HG03159 (cell line): ENCODE results near the gene RTTN.

Experiments
- ATAC-seq: cut with Tn5 transposase; IDR thresholded peaks from one replicate; pipeline ENCODE4 v1.9.1; 2021; ENCODE audit warnings: mild to moderate bottlenecking, moderate library complexity; ENCODE audit not compliant: unreplicated experiment

RTTN gene

GRCh38 chr18:70216788-70217187 lies 11.3 kb upstream of the RTTN start:
- ATAC-seq: no peak

GRCh38 chr18:70207181-70207580 lies 1.7 kb upstream of the RTTN start:
- ATAC-seq: no peak

DNA sequence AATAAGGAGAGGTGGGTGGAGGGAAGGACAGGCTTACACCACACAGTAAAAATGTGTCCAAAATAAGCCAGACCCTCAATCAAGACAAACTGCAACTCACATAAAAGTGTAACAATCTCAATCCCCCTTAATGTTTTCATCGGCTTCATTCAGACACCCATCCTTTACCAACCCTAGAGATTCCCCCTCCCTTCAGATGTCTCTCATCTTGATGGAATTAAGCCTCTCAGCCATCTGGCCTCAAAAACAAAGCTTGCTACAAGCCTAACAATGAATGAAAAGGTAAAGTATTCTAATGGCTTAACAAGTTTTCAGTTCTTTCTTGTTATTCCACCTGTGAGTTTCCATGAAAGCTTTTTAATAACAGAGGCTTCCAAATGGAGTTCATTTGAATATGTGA lies 5.2 kb downstream of the RTTN start:
- ATAC-seq: no peak

DNA sequence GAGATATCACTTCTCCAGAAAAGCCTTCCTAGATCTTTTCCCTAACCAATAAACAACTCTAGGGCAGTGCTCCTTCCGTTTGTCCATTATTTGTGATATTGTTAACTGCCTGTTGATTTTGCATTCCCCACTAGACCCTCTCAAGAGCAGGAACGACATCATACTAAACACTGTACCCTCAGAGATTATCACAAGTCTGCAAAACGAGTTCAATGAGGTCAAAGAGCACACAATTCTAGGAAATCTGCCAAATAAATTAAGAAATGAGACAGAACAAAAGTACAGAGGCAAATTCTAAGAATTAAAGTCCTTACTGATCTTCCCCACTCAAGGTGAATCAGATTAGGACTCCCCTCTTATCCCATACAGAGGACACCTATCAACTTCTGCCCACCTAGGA lies 7.6 kb downstream of the RTTN start:
- ATAC-seq: no peak

GRCh38 chr18:70197026-70197425 lies 8.5 kb downstream of the RTTN start:
- no peak for ATAC-seq

GRCh38 chr18:70195852-70196434 lies 9.5 kb downstream of the RTTN start:
- peak; percentile 29 for ATAC-seq

- ATAC-seq: peak; percentile 33
Measured at GRCh38 chr18:70195014-70195614, 10.4 kb downstream of the RTTN start.

DNA sequence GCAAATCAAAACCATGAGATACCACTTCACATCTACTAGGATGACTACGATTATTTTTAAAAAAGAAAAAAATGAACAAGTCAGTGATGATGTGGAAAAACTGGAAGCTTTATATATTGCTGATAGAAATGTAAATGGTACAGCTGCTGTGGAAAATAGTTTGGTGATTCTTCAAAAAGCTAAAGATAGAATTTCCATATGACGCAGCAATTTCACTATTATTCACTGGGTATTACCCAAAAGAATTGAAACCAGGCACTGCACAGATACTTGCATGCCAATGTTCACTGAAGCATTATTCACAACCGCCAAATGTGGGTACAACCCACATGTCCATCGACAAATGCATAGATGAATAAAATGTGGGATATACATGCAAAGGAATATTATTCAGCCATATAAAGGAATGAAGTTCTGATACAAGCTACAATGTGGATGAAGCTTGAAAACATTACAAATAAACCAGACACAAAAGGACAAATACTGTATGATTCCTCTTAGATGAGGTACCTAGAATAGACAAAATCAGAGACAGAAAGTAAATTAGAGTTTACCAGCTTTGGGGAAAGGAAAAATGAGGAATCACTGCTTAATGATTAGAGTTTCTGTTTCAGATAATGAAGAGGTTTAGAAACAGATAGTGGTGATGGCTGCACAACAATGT lies 11.1 kb downstream of the RTTN start:
- ATAC-seq: peak; percentile 88

DNA sequence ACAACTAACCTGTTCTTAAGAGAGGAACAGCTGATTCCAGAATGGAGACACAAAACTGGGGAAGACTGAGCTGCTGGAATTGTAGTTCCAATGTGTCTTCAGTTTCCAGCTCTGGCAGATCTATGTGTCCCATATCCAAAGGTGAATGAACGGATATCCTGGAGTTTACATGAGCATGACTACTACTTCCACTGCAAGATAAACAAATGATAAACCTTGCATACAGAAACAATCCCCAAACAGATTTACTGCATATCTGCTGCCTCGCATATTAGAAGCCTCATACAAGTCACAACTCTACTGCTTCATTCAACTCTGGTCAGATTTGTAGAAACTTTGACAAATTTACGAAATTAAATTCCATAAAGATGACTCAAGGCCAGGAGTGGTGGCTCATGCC lies 15.0 kb downstream of the RTTN start:
- no peak for ATAC-seq

GRCh38 chr18:70188113-70188512 lies 17.4 kb downstream of the RTTN start:
- no peak for ATAC-seq

- ATAC-seq: no peak
Measured at GRCh38 chr18:70183441-70183840, 22.0 kb downstream of the RTTN start.

- ATAC-seq: no peak
Measured at GRCh38 chr18:70182548-70182947, 22.9 kb downstream of the RTTN start.

- ATAC-seq: no peak
Measured at GRCh38 chr18:70181725-70182124, 23.8 kb downstream of the RTTN start.

- ATAC-seq: no peak
Measured at GRCh38 chr18:70181015-70181414, 24.5 kb downstream of the RTTN start.

GRCh38 chr18:70176537-70176936 lies 28.9 kb downstream of the RTTN start:
- no peak for ATAC-seq

DNA sequence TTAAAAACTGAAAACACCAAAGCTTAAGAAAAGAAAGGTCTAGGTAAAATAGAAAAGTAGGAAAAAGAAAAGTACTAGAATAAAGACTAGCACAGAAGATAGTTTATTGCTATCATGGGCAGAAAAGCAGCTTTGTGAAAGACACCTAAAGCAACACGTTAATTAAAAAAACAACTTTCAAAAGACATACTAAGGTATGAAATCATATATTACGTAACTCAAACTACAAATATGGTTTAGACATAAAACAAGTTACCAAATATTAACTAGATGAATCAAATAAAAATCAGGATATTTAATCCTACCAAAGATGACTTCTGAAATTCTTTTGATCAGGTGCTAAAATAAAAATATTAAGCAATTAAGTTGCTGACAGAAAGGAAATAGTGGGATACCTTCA lies 30.3 kb downstream of the RTTN start:
- no peak for ATAC-seq

- ATAC-seq: no peak
Measured at GRCh38 chr18:70172225-70172624, 33.3 kb downstream of the RTTN start.

DNA sequence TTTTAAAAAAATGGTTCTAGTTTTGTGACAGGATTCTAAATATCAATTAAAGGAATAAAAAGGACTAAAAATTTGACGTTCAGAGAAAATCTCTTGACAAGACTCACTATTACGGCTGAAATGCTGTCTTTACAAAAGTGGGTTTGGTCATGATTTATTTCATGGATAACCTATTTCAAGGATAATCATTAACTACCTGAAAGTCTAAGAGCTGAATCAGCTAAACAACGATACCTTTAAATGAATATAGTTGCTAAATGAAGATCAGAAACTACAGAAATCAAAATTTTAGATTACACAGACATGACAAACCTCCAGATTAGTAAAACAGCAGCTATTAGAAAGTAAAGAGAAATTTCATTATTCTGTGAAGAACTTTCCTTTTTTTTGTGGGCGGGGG lies 35.7 kb downstream of the RTTN start:
- ATAC-seq: no peak

DNA sequence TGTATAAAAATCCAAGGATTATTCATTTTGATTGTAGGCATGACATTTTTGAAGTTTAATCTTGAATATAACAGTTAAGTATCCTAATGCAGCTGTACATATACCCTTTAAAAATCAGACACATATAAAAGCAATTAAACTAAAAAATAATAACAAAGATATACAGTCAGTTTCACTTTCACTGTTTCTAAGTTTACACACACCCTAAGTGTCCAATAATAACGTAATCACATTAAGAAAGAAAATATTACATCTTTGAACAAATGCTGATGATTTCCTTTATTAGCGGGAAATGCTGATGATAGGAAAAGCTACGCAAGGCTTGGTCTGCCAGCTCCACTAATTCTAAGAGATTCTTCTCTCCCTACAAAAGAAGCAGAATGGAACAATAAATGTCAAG lies 38.8 kb downstream of the RTTN start:
- no peak for ATAC-seq

DNA sequence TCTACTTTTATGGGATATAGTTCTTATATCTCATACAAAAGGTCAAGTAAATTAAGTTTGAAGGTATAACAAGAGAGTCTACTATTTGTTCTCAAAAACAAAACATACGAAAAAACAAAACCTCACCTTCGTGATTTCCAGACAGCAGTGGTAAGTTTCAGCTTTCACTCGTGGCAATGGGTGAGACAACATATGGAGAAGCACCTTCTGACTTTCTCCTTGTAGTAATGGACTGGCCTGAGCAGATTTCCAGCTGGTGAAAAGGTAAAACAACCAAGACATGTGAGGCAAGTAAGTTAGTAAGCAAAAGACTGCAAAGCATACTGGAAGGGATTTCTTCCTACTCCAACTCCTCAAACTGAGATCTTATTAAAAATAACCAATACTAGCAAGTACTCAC lies 39.6 kb downstream of the RTTN start:
- ATAC-seq: peak; percentile 43

DNA sequence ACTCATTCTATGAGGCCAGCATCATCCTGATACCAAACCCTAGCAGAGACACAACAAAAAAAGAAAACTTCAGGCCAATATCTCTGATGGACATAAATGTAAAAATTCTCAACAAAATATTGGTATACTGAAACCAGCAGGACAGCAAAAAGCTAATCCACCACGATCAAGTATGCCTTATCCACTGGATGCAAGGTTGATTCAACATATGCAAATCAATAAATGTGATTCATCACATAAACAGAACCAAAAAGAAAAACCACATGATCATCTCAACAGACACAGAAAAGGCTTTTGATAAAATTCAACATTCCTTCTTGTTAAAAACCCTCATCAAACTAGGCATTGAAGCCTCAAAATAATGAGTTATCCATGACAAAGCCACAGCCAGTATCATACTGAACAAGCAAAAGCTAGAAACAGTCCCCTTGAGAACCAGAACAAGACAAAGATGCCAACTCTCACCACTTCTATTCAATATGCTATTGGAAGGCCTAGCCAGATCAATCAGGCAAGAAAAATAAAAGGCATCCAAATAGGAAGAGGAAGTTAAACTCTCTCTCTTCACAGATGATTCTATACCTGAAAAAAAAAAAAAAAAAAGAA lies 45.3 kb downstream of the RTTN start:
- no peak for ATAC-seq
